Caco-2 (cell line): Measurements from ENCODE around the gene PMPCA. TPM values are rescaled to one million over a fixed set of nuclear protein-coding genes. Genes with fewer than 3 reads are reported as not detected.

Source experiments
- BruUV-seq: library from RNA; stranded (reverse); fragments of 400-500 nt; replicated peaks from 2 replicates; lab custom pipeline; 2021; lab: Mats Ljungman, UMichigan
- CTCF ChIA-PET: fragments of 300-600 bp; sonication (Branson Sonifier 250); formaldehyde crosslinking; loops from one replicate; lab custom pipeline; 2022; ENCODE audit warnings: antibody characterized with exemption; lab: Charles Lee
- POLR2A ChIA-PET: fragments of 300-600 bp; sonication (Branson Sonifier 250); formaldehyde crosslinking; loops from one replicate; lab custom pipeline; 2022; ENCODE audit warnings: antibody characterized with exemption; lab: Charles Lee
- DNase-seq, 2 experiments: peaks; one replicate each; pipeline versions ENCODE4 v3.0.0 to v3.0.0-alpha.2; 2020 to 2022
- H3K27me3 ChIP-seq: replicated peaks from 2 replicates; pipeline ENCODE4 v1.6.0; 2011; ENCODE audit warnings: low read length; ENCODE audit not compliant: control insufficient read depth, insufficient read depth
- H3K36me3 ChIP-seq: 2 replicates; pipeline ENCODE4 v1.5.1; 2011; ENCODE audit warnings: low read length; ENCODE audit not compliant: control insufficient read depth, insufficient read depth
- H3K4me1 ChIP-seq: fragments of 250-450 bp; sonication (Bioruptor Pico); 2 replicates; pipeline ENCODE4 v1.5.1; 2020; ENCODE audit warnings: mild to moderate bottlenecking
- H3K4me3 ChIP-seq: 2 replicates; pipeline ENCODE4 v1.5.1; 2011; ENCODE audit warnings: low read depth, mild to moderate bottlenecking, control low read depth, low read length
- H3K9me3 ChIP-seq: fragments of 250-450 bp; sonication (Bioruptor Pico); 2 replicates; pipeline ENCODE4 v1.5.1; 2020; ENCODE audit warnings: mild to moderate bottlenecking, moderate library complexity
- H3K27ac Mint-ChIP-seq: one replicate; pipeline ENCODE4 v1.8.0; 2022; ENCODE audit warnings: mixed read lengths; ENCODE audit not compliant: unreplicated experiment
- H3K27me3 Mint-ChIP-seq: one replicate; pipeline ENCODE4 v1.8.0; 2022; ENCODE audit warnings: mixed read lengths; ENCODE audit not compliant: insufficient read depth, unreplicated experiment
- H3K36me3 Mint-ChIP-seq: one replicate; pipeline ENCODE4 v1.8.0; 2022; ENCODE audit warnings: mild to moderate bottlenecking, mixed read lengths; ENCODE audit not compliant: insufficient read depth, unreplicated experiment
- H3K4me1 Mint-ChIP-seq: one replicate; pipeline ENCODE4 v1.8.0; 2022; ENCODE audit warnings: low read depth, mixed read lengths; ENCODE audit not compliant: unreplicated experiment
- H3K4me3 Mint-ChIP-seq: one replicate; pipeline ENCODE4 v1.8.0; 2022; ENCODE audit warnings: mild to moderate bottlenecking, moderate library complexity, mixed read lengths; ENCODE audit not compliant: unreplicated experiment
- H3K9me3 Mint-ChIP-seq: one replicate; pipeline ENCODE4 v1.8.0; 2022; ENCODE audit warnings: mixed read lengths; ENCODE audit not compliant: unreplicated experiment
- intact Hi-C: fragments of 100-400 bp; cut with micrococcal nuclease; formaldehyde crosslinking; loops from one replicate; pipeline ENCODE4 v1.10.0; 2022; ENCODE audit not compliant: unreplicated experiment
- total RNA-seq: library from RNA; stranded (reverse); gene quantifications from 2 replicates; pipeline ENCODE4 v1.2.3, GENCODE V29; 2022
- TF ChIP-seq, protein P1 (sequence below), 2 experiments: fragments of 200-600 bp in 1 of 2; IDR thresholded peaks; 1 replicate in 1 of 2; 2 replicates in 1 of 2; pipeline versions ENCODE4 v1.5.1 to v1.8.0; 2011 to 2022; ENCODE audit warnings: antibody characterized with exemption in 1 of 2, control low read depth in 1 of 2, inconsistent platforms in 1 of 2, low read depth in 1 of 2, low read length in 1 of 2, mild to moderate bottlenecking in 1 of 2, moderate library complexity in 1 of 2; ENCODE audit not compliant: insufficient read depth in 1 of 2, severe bottlenecking in 1 of 2, unreplicated experiment in 1 of 2

PMPCA gene
- total RNA-seq, 1 experiment from 2014 or later = 91.5 TPM

DNA sequence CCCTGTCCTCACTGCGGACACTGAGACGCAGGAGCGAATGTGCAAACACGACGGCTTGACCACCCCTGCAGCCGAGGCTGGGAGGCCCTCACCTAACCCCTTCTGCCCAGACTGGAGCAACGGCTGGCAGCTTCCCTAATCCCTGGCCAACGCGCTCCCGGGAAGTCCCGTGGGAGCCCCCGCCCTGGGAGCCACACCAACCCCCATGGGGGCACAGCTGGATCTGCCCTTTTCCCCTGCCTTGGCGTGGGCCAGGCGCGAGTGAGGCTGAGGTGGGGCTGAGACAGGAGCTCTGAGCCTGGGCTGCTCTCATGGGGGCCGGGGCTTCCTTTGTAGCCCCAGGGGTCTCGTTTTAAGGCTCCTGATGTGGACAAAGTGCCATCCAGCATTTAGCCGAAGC, 42.3 kb upstream of the PMPCA start:
- no peak overlapping the region for H3K27ac Mint-ChIP-seq

DNA sequence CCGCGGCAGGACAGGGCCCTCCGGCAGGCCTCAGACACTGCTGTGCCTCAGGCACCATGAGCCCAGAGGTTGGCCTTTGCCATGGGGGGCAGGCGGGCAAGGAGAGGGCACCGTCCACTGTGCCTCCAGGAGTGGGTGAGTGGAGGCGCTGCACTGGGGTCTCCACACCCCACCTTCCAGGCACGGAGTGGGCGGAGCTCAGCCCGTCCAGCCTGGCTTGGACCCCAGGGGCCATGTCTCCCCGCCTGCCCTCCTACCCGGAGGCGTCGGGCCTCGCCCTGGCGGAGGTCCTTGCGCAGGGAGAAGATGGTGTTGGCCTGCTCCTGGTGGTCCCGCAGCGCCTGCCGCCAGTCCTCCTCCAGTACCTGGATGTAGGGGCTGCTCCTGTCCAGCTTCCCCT, 40.4 kb upstream of the PMPCA start:
- Histone ChIP-seq H3K36me3 (no peaks in the 10 kb centered on the region), H3K27me3 (no peaks in the 10 kb centered on the region), H3K4me1 (peaks cover 20% of the 10 kb centered on the region), H3K9me3 (no peaks in the 10 kb centered on the region), H3K4me3 (no peak overlapping the region)
- Mint-ChIP-seq H3K4me3 (no peak overlapping the region), H3K27me3 (no peaks in the 10 kb centered on the region), H3K36me3 (peaks cover 30% of the 10 kb centered on the region), H3K9me3 (no peaks in the 10 kb centered on the region), H3K4me1 (peaks cover 7% of the 10 kb centered on the region), H3K27ac (no peak overlapping the region)
- POLR2A ChIA-PET = no interaction called here
- no TSS peak for BruUV-seq
- TF ChIP-seq, protein P1, sequence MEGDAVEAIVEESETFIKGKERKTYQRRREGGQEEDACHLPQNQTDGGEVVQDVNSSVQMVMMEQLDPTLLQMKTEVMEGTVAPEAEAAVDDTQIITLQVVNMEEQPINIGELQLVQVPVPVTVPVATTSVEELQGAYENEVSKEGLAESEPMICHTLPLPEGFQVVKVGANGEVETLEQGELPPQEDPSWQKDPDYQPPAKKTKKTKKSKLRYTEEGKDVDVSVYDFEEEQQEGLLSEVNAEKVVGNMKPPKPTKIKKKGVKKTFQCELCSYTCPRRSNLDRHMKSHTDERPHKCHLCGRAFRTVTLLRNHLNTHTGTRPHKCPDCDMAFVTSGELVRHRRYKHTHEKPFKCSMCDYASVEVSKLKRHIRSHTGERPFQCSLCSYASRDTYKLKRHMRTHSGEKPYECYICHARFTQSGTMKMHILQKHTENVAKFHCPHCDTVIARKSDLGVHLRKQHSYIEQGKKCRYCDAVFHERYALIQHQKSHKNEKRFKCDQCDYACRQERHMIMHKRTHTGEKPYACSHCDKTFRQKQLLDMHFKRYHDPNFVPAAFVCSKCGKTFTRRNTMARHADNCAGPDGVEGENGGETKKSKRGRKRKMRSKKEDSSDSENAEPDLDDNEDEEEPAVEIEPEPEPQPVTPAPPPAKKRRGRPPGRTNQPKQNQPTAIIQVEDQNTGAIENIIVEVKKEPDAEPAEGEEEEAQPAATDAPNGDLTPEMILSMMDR (IDR thresholded peaks at IDR 0.05; ENCODE audit: insufficient read depth in 1 of 2, low read depth in 1 of 2, low read length in 1 of 2, severe bottlenecking in 1 of 2, unreplicated experiment in 1 of 2) = no peak
- CTCF ChIA-PET = no interaction called here
- intact Hi-C loops = no loop called here
- no peak for DNase-seq

More for the DNA sequence above, 42.3 kb upstream of the PMPCA start:
- TF ChIP-seq, protein P1 (IDR thresholded peaks at IDR 0.05; ENCODE audit: insufficient read depth in 1 of 2, low read depth in 1 of 2, low read length in 1 of 2, severe bottlenecking in 1 of 2, unreplicated experiment in 1 of 2) = no peak
- ChIA-PET POLR2A (no interaction called here), CTCF (no interaction called here)
- DNase-seq = no peak
- H3K36me3 ChIP-seq = no peaks in the 10 kb centered on the region
- BruUV-seq = no TSS peak
- H3K36me3 Mint-ChIP-seq = peaks cover 32% of the 10 kb centered on the region
- peaks cover 19% of the 10 kb centered on the region for H3K4me1 ChIP-seq
- H3K9me3 Mint-ChIP-seq = no peaks in the 10 kb centered on the region
- intact Hi-C loops = no loop called here
- H3K4me3 Mint-ChIP-seq = no peak overlapping the region
- no peak overlapping the region for H3K4me3 ChIP-seq
- no peaks in the 10 kb centered on the region for H3K27me3 ChIP-seq
- no peaks in the 10 kb centered on the region for H3K27me3 Mint-ChIP-seq
- H3K9me3 ChIP-seq = no peaks in the 10 kb centered on the region
- peaks cover 7% of the 10 kb centered on the region for H3K4me1 Mint-ChIP-seq

DNA sequence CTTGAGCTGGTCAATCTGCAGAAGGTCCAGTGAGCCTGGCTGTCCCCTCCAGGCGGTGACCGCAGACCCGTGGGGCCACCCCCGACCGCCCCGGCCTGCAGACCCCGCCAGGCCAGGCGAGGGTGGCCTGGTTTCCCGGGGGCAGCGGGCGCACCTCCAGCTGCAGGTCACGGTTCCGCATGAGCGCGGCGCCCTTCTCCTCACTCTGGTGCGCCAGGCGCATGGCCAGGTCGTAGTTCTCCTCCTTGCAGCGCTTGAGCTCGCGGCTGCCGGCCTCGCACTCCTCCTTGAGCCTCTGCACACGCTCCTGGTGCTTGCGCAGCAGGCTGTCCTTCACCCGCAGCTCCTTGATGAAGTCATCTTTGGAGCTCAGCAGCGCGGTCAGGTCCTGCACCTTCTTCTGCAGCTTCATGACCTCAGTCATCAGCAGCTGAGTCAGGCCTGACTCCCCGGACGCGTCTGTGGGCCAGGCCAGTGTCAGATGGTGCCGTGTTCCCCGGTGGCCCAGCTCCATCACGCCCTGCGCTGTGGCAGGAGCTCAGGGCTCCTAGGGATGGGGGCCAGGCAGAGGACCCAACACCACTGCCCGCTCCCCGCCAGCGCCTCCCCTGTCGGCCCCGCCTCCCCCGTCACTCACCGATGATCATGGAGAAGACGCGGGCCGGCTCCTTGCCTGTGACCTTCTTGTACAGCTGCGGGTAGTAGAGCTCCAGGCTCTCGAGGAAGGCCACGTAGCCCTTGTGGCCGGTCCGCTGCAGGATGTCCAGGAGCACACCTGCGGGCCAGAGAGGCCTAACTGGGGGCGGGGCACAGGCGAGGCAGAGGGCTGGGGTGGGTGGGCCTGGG, 39.5 kb upstream of the PMPCA start:
- POLR2A ChIA-PET = no interaction called here
- H3K27ac Mint-ChIP-seq = no peak overlapping the region
- H3K36me3 Mint-ChIP-seq = peaks cover 34% of the 10 kb centered on the region
- no TSS peak for BruUV-seq
- no peaks in the 10 kb centered on the region for H3K9me3 Mint-ChIP-seq
- CTCF ChIA-PET = no interaction called here
- Histone ChIP-seq H3K27me3 (no peaks in the 10 kb centered on the region), H3K4me3 (no peak overlapping the region), H3K4me1 (peaks cover 20% of the 10 kb centered on the region), H3K36me3 (no peaks in the 10 kb centered on the region), H3K9me3 (no peaks in the 10 kb centered on the region)
- TF ChIP-seq, protein P1 (IDR thresholded peaks at IDR 0.05; ENCODE audit: insufficient read depth in 1 of 2, low read depth in 1 of 2, low read length in 1 of 2, severe bottlenecking in 1 of 2, unreplicated experiment in 1 of 2) = no peak
- DNase-seq = no peak
- no peaks in the 10 kb centered on the region for H3K27me3 Mint-ChIP-seq
- peaks cover 7% of the 10 kb centered on the region for H3K4me1 Mint-ChIP-seq
- intact Hi-C loops = no loop called here
- H3K4me3 Mint-ChIP-seq = no peak overlapping the region
